ENCODE data around the gene PDC. TPM values are rescaled to one million over a fixed set of nuclear protein-coding genes. Genes with fewer than 3 reads are reported as not detected.
"Not testable (repeated sequence)": the region's sequence is repeated elsewhere in the genome, so short reads cannot be mapped to it uniquely, and the experiment has no call there.

PDC gene
- total RNA-seq, 4 donors from 2014 or later = not detected

DNA sequence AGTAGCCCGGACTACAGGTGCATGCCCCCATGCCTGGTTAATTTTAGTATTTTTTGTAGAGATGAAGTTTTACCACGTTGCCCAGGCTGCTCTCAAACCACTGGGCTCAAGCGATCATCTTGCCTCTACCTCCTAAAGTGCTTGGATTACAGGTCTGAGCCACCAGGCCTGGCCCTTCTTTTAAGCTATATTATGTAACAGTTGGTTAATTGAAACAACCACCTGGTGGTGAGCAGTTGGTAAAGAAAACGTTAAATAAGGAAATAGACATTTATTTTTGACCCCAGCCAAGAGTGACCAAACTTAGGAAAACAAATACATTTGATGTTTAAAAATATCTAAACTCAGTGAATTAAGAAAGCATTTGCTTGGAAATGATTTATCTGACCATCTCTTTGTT, 12.1 kb upstream of the PDC start:
- ATAC-seq (ENCODE audit: low FRiP score) = no peak
- TF ChIP-seq, protein P1, sequence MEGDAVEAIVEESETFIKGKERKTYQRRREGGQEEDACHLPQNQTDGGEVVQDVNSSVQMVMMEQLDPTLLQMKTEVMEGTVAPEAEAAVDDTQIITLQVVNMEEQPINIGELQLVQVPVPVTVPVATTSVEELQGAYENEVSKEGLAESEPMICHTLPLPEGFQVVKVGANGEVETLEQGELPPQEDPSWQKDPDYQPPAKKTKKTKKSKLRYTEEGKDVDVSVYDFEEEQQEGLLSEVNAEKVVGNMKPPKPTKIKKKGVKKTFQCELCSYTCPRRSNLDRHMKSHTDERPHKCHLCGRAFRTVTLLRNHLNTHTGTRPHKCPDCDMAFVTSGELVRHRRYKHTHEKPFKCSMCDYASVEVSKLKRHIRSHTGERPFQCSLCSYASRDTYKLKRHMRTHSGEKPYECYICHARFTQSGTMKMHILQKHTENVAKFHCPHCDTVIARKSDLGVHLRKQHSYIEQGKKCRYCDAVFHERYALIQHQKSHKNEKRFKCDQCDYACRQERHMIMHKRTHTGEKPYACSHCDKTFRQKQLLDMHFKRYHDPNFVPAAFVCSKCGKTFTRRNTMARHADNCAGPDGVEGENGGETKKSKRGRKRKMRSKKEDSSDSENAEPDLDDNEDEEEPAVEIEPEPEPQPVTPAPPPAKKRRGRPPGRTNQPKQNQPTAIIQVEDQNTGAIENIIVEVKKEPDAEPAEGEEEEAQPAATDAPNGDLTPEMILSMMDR (IDR thresholded peaks at IDR 0.05) = no peak
- DNase-seq (ENCODE audit: low spot score) = no peak

DNA sequence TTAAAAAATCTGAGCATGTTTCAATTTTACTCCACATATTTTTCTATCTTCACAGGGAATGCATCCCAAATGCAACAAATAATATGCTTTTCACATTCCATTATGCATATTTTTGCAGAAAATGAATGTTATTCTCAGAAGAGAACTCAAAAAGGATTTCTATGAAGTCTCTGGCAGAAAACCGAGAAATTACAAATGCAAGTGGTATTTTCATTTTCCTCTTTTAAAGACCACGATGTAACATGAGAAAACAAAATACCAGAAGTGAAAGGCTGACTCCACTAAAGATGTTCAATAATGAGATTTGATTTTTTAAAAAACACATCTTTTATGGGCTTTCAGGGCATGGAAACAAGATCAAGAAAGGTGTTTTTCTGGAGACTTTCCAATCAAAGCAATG, 5.0 kb upstream of the PDC start:
- DNase-seq (ENCODE audit: low spot score) (no peak), ATAC-seq (ENCODE audit: low FRiP score) (no peak)
- TF ChIP-seq, protein P1 (IDR thresholded peaks at IDR 0.05) = no peak

DNA sequence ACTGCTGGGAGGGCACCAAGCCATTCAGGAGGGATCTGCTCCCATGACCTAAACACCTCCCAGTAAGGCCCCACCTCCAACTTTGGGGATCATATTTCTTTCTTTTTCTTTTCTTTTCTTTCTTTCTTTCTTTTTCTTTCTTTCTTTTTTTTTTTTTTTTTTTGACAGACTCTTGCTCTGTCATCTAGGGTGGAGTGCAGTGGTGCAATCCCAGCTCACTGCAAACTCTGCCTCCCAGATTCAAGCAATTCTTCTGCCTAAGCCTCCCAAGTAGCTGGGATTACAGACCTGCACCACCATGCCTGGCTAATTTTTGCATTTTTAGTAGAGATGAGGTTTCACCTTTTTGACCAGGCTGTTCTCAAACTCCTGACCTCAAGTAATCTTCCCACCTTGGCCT, 4.6 kb upstream of the PDC start:
- not testable (repeated sequence) for ATAC-seq (ENCODE audit: low FRiP score); DNase-seq (ENCODE audit: low spot score)

DNA sequence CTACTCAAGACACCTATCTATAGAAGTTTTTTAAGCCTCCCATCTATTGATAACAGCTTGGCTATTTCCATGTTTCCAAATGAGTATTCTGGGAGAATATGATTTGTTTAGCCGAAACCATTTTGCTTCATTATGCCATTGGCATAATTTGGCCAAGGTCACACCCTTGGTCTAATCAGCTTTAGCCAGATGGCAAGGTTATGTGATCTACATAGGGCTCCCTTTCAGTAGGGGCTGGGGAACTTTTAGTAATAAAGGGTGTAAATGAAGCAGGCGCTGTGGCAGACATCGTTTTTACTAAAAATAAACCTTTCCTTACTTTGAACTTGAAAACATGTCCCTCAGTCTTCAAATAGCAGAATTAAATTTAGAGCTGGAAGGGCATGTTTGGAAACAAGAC, 3.0 kb upstream of the PDC start:
- TF ChIP-seq, protein P1 (IDR thresholded peaks at IDR 0.05) = no peak
- DNase-seq (ENCODE audit: low spot score) = no peak
- ATAC-seq (ENCODE audit: low FRiP score) = no peak

DNA sequence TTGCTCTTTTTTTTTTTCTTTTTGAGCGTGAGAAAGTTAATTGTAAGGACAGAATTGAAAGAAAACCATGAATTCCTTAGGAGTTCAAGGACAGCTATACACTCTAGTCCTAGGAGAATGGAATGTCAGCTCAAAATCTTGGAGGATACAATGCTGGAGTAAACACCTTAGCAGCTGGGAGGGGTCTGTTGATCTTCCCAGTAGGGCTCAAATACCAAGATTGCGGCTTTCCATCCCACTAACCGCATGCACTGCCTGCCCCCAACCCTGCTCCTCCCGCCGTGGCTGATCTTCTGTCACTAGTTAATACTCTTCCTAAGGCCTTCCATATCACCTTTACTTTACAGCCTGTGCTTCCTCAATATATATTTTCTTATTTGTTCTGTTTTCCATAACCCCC, 2.6 kb upstream of the PDC start:
- DNase-seq (ENCODE audit: low spot score) (no peak), ATAC-seq (ENCODE audit: low FRiP score) (no peak)
- TF ChIP-seq, protein P1 (IDR thresholded peaks at IDR 0.05) = no peak

DNA sequence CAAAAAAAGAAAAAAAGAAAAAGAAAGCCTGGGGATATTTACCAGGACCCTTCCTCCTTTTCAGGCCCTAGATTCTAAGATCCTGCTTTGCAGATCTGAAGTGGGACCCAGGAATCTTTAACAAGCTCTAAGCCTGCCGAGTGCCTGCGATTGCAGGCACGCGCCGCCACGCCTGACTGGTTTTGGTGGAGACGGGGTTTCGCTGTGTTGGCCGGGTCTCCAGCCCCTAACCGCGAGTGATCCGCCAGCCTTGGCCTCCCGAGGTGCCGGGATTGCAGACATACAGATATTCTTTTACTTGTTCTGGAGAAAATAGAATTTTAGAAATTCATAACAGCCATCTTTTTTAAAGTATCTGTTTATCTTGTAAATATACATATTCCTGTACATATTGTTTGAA, 1.8 kb downstream of the PDC start:
- DNase-seq (ENCODE audit: low spot score); ATAC-seq (ENCODE audit: low FRiP score): not testable (repeated sequence)

DNA sequence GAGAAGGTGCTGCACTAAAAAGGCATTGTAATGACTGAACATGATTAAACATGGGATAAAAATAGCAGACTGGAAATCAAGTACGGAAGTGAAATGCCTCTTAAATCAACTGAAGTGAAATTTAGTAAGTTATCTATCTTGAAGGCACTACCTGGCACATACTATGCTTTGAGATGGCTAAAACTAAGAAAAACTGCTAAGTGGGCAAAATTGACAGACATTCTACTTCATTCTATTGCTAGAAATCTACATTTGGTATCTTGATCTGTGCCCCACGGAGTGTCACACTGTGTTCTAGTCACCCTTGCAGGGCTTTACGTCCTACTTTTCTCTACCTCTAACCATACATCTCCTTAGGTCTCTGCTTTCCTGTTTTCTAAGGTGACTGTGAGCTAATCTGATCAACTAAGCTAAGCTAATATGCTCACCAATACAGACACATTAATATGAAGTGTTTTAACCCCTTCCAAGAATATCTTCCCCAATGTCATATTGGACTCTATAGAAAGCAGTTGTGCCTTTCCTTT, 4.1 kb downstream of the PDC start:
- no peak for DNase-seq (ENCODE audit: low spot score)
- ATAC-seq (ENCODE audit: low FRiP score) = no peak
- TF ChIP-seq, protein P1 (IDR thresholded peaks at IDR 0.05) = no peak

DNA sequence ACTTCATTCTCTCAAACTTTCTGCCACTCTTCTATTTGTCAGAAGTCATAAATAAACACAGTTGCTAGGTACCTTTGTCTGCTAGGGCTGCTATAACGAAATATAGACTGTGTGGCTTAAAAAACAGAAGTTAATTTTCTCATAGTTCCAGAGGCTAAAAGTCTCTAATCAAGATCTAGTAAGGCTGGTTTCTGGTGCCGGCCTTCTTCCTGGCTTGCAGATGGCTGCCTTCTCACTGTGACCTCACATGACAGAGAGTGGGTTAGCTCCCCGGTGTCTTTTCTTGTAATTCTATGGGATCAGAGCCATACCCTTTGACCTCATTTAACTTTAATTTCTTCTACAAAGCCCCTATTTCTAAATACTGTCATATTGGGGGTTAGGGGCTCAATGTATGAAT, 5.9 kb downstream of the PDC start:
- no peak for ATAC-seq (ENCODE audit: low FRiP score)

More for the DNA sequence above, 5.9 kb downstream of the PDC start:
- DNase-seq (ENCODE audit: low spot score) = no peak
- TF ChIP-seq, protein P1 (IDR thresholded peaks at IDR 0.05) = no peak

All from omental fat pad (tissue), 4 donors.